OCI-LY1 (cell line): ENCODE results near the gene CACNA1C.
"Not testable (repeated sequence)": the region's sequence is repeated elsewhere in the genome, so short reads cannot be mapped to it uniquely, and the experiment has no call there.

Source experiments
- H2AFZ ChIP-seq: fragments of 200-600 bp; sonication (generic), shearing (Covaris generic); 2 replicates; pipeline ENCODE4 v1.6.0; 2014; ENCODE audit warnings: antibody characterized with exemption, mild to moderate bottlenecking, low read length
- H3F3A ChIP-seq: fragments of 200-600 bp; sonication (generic), shearing (Covaris generic); 2 replicates; pipeline ENCODE4 v1.6.0; 2014; ENCODE audit warnings: mild to moderate bottlenecking, antibody characterized with exemption, low read length, moderate library complexity; ENCODE audit not compliant: insufficient read depth
- H3K27ac ChIP-seq: fragments of 200-600 bp; sonication (generic); 2 replicates; pipeline ENCODE4 v1.5.1; 2014; ENCODE audit warnings: low read length, mixed run types, mild to moderate bottlenecking, low read depth; ENCODE audit not compliant: poor library complexity, severe bottlenecking
- H3K27me3 ChIP-seq: fragments of 200-600 bp; sonication (generic); 2 replicates; pipeline ENCODE4 v1.6.0; 2014; ENCODE audit warnings: antibody characterized with exemption, mild to moderate bottlenecking, low read length, moderate library complexity; ENCODE audit not compliant: insufficient read depth
- H3K36me3 ChIP-seq: fragments of 200-600 bp; sonication (generic); 2 replicates; pipeline ENCODE4 v1.6.1; 2014; ENCODE audit warnings: mild to moderate bottlenecking, antibody characterized with exemption, low read length, moderate library complexity, mixed read lengths; ENCODE audit not compliant: insufficient read depth
- H3K4me1 ChIP-seq: fragments of 200-600 bp; sonication (generic); 2 replicates; pipeline ENCODE4 v1.5.1; 2014; ENCODE audit warnings: mild to moderate bottlenecking, low read length, moderate library complexity; ENCODE audit not compliant: insufficient read depth, severe bottlenecking
- H3K4me2 ChIP-seq: fragments of 200-600 bp; sonication (generic), shearing (Covaris generic); 2 replicates; pipeline ENCODE4 v1.6.1; 2014; ENCODE audit warnings: low read length
- H3K4me3 ChIP-seq: fragments of 200-600 bp; sonication (generic); 2 replicates; pipeline ENCODE4 v1.5.1; 2014; ENCODE audit warnings: low read length, low read depth, mild to moderate bottlenecking, mixed read lengths; ENCODE audit not compliant: poor library complexity, severe bottlenecking
- H3K79me2 ChIP-seq: fragments of 200-600 bp; shearing (Covaris generic); 2 replicates; pipeline ENCODE4 v1.6.1; 2016; ENCODE audit warnings: mixed run types, low read length, mixed read lengths; ENCODE audit not compliant: insufficient read depth
- H3K9ac ChIP-seq: fragments of 200-600 bp; sonication (generic), shearing (Covaris generic); 2 replicates; pipeline ENCODE4 v1.6.1; 2014; ENCODE audit warnings: mild to moderate bottlenecking, low read length, mixed read lengths
- H3K9me2 ChIP-seq: fragments of 200-600 bp; sonication (generic), shearing (Covaris generic); 2 replicates; pipeline ENCODE4 v1.6.1; 2014; ENCODE audit warnings: low read depth, mild to moderate bottlenecking, low read length, mixed read lengths
- H3K9me3 ChIP-seq: fragments of 200-600 bp; shearing (Covaris generic); 2 replicates; pipeline ENCODE4 v1.6.1; 2014; ENCODE audit warnings: low read length, mixed read lengths
- H4K20me1 ChIP-seq: fragments of 200-600 bp; sonication (generic), shearing (Covaris generic); 2 replicates; pipeline ENCODE4 v1.6.0; 2016; ENCODE audit warnings: mild to moderate bottlenecking, low read length; ENCODE audit not compliant: insufficient read depth
- CTCF ChIP-seq: fragments of 200-600 bp; sonication (generic), shearing (Covaris generic); IDR thresholded peaks from 2 replicates; pipeline ENCODE4 v1.5.1; 2017; ENCODE audit warnings: mild to moderate bottlenecking, antibody characterized with exemption, low read length, moderate library complexity, mixed read lengths
- EZH2 ChIP-seq: fragments of 200-600 bp; sonication (generic), shearing (Covaris generic); IDR thresholded peaks from 2 replicates; pipeline ENCODE4 v1.8.0; 2017; ENCODE audit warnings: borderline replicate concordance, mixed run types, mild to moderate bottlenecking, antibody characterized with exemption, low read length, moderate library complexity, mixed read lengths

CACNA1C gene

GRCh38 chr12:2489275-2489674 lies 436.5 kb downstream of the CACNA1C start:
- no peak for TF ChIP-seq EZH2
- no peak for TF ChIP-seq CTCF
- no peaks in the 10 kb centered on the region for H3K9me3 ChIP-seq
- no peaks in the 10 kb centered on the region for H3K4me1 ChIP-seq
- H4K20me1 ChIP-seq = no peaks in the 10 kb centered on the region
- no peaks in the 10 kb centered on the region for H3K9me2 ChIP-seq
- no peak overlapping the region for H3K27ac ChIP-seq
- no peak overlapping the region for H3K4me3 ChIP-seq
- H3K36me3 ChIP-seq = no peaks in the 10 kb centered on the region
- H2AFZ ChIP-seq = no peak overlapping the region
- no peak overlapping the region for H3K9ac ChIP-seq
- peaks cover 11% of the 10 kb centered on the region for H3K27me3 ChIP-seq
- no peaks in the 10 kb centered on the region for H3K79me2 ChIP-seq
- no peaks in the 10 kb centered on the region for H3F3A ChIP-seq
- no peak overlapping the region for H3K4me2 ChIP-seq

GRCh38 chr12:2490831-2491230 lies 438.0 kb downstream of the CACNA1C start:
- Histone ChIP-seq H3K79me2 (no peaks in the 10 kb centered on the region), H3K9ac (no peak overlapping the region), H3K36me3 (no peaks in the 10 kb centered on the region), H3K27me3 (peaks cover 11% of the 10 kb centered on the region; the same call in 1 of the 2 replicates), H3K4me2 (no peak overlapping the region), H4K20me1 (no peaks in the 10 kb centered on the region), H3K27ac (no peak overlapping the region), H3K4me3 (no peak overlapping the region), H3K9me2 (no peaks in the 10 kb centered on the region), H3F3A (no peaks in the 10 kb centered on the region), H3K4me1 (no peaks in the 10 kb centered on the region), H2AFZ (no peak overlapping the region), H3K9me3 (no peaks in the 10 kb centered on the region)
- TF ChIP-seq EZH2 (no peak), CTCF (no peak)

GRCh38 chr12:2491349-2491748 lies 438.6 kb downstream of the CACNA1C start:
- H3F3A ChIP-seq, H4K20me1 ChIP-seq, H3K4me1 ChIP-seq, H3K9me2 ChIP-seq, H3K4me3 ChIP-seq, H3K4me2 ChIP-seq, H3K9ac ChIP-seq, H2AFZ ChIP-seq, H3K9me3 ChIP-seq, H3K79me2 ChIP-seq, H3K27ac ChIP-seq, H3K36me3 ChIP-seq: not testable (repeated sequence)
- H3K27me3 ChIP-seq = peaks cover 11% of the 10 kb centered on the region; the same call in 1 of the 2 replicates

- Histone ChIP-seq H4K20me1 (no peaks in the 10 kb centered on the region), H3K9me3 (no peaks in the 10 kb centered on the region), H3K9me2 (no peaks in the 10 kb centered on the region), H3K4me3 (no peak overlapping the region), H2AFZ (no peak overlapping the region), H3K4me2 (no peak overlapping the region), H3F3A (no peaks in the 10 kb centered on the region), H3K36me3 (no peaks in the 10 kb centered on the region), H3K27ac (no peak overlapping the region), H3K9ac (no peak overlapping the region), H3K79me2 (no peaks in the 10 kb centered on the region), H3K4me1 (no peaks in the 10 kb centered on the region), H3K27me3 (peaks cover 11% of the 10 kb centered on the region; the same call in 1 of the 2 replicates)
- no peak for TF ChIP-seq EZH2
- TF ChIP-seq CTCF = no peak
Observed at GRCh38 chr12:2492236-2492635, 439.4 kb downstream of the CACNA1C start.
